GM21528 (cell line): ENCODE measurements around the gene FGD3.
"Not testable (repeated sequence)": the region's sequence is repeated elsewhere in the genome, so short reads cannot be mapped to it uniquely, and the experiment has no call there.

Experiments used
- ATAC-seq: cut with Tn5 transposase; IDR thresholded peaks from one replicate; pipeline ENCODE4 v1.9.1; 2021; ENCODE audit warnings: mild to moderate bottlenecking, moderate library complexity; ENCODE audit not compliant: unreplicated experiment, low FRiP score

FGD3 gene, protein sequence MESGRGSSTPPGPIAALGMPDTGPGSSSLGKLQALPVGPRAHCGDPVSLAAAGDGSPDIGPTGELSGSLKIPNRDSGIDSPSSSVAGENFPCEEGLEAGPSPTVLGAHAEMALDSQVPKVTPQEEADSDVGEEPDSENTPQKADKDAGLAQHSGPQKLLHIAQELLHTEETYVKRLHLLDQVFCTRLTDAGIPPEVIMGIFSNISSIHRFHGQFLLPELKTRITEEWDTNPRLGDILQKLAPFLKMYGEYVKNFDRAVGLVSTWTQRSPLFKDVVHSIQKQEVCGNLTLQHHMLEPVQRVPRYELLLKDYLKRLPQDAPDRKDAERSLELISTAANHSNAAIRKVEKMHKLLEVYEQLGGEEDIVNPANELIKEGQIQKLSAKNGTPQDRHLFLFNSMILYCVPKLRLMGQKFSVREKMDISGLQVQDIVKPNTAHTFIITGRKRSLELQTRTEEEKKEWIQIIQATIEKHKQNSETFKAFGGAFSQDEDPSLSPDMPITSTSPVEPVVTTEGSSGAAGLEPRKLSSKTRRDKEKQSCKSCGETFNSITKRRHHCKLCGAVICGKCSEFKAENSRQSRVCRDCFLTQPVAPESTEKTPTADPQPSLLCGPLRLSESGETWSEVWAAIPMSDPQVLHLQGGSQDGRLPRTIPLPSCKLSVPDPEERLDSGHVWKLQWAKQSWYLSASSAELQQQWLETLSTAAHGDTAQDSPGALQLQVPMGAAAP

GRCh38 chr9:92947268-92948037 lies at the start of gene FGD3:
Gene FGD3, plus strand, starts transcription at chr9:92947523. Its CDS starts 28,734 bp downstream, at chr9:92976257.
- no peak for ATAC-seq

DNA sequence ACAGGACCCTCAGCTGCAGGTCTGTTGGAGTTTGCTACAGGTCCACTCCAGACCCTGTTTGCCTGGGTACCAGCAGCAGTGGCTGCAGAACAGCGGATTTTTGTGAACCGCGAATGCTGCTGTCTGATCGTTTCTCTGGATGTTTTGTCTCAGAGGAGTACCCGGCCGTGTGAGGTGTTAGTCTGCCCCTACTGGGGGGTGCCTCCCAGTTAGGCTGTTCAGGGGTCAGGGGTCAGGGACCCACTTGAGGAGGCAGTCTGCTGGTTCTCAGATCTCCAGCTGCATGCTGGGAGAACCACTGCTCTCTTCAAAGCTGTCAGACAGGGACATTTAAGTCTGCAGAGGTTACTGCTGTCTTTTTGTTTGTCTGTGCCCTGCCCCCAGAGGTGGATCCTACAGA lies 42.2 kb upstream of the FGD3 start:
- ATAC-seq = not testable (repeated sequence)

- no peak for ATAC-seq
Observed at GRCh38 chr9:92911511-92912475, 35.5 kb upstream of the FGD3 start.

DNA sequence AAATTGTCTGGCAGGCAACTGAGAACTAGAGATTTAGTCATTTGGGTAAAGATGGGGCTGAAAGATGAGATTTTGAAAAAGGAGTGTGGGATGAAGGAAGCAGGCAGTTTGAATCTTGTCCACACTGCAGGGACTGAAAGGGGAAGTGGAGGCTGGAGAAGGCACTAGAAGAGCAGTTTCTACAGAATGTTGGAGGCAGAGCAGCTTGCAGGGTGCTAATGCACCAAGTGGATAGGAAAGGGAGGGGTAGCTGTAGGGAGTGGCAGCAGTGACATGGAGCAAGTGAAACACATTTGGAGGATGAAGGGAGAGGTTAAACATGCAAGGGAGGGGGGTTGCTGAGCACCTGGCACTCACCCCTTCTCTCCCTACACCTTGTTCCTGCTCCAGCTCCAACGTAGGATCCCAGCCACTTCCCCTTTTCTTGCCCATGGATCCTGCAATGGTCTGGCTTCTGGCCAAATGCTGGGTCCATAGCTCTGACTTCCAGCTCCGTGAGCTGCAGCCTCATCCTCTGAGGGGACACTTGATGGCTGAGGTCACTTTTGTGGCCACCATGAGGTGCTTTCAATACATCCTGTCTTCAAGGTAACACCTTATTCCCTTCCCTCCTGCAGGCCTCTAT lies 30.0 kb upstream of the FGD3 start:
- ATAC-seq = no peak

- ATAC-seq = no peak
Observed at GRCh38 chr9:92920437-92920836, 26.9 kb upstream of the FGD3 start.

GRCh38 chr9:92931606-92932005 lies 15.7 kb upstream of the FGD3 start:
- ATAC-seq = no peak

DNA sequence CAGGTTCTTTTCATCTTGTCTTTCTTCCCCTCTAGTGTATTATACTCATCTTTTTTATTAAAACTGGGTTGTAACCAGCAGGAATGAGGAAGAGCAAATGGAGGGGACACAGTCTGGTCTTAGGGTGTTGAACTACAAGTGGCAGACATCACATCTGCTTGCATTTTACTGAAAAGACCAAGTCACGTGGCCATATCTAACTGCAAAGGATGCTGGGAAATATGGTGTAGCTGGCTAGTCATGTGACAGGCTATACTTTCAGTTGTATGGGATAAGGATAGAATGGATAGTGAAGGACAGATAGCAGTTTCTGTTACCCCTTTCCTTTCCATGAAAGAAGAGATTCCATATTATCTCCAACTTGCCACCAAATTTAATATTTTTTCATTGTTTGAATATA lies 13.0 kb upstream of the FGD3 start:
- no peak for ATAC-seq

GRCh38 chr9:92938025-92938424 lies 9.3 kb upstream of the FGD3 start:
- no peak for ATAC-seq

DNA sequence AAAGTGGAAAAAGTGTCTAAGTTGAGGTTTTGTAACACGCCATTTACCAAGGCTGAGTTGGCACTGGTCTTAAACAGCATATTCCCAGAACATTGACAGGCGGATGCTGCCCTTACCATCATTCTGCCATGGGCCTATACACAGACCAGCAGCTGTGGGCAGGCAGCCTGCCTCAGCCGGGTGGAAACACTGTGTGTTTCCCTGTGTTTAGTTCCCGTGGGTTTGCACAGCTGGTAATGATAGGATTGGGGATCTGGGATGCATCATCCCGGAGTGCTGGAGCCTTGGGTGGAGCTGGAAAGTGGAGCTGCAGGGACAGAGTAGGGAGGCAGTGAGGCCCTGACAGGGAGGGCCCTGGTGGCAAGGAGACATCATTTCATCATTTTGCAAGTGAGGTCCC lies 5.5 kb upstream of the FGD3 start:
- ATAC-seq = no peak

DNA sequence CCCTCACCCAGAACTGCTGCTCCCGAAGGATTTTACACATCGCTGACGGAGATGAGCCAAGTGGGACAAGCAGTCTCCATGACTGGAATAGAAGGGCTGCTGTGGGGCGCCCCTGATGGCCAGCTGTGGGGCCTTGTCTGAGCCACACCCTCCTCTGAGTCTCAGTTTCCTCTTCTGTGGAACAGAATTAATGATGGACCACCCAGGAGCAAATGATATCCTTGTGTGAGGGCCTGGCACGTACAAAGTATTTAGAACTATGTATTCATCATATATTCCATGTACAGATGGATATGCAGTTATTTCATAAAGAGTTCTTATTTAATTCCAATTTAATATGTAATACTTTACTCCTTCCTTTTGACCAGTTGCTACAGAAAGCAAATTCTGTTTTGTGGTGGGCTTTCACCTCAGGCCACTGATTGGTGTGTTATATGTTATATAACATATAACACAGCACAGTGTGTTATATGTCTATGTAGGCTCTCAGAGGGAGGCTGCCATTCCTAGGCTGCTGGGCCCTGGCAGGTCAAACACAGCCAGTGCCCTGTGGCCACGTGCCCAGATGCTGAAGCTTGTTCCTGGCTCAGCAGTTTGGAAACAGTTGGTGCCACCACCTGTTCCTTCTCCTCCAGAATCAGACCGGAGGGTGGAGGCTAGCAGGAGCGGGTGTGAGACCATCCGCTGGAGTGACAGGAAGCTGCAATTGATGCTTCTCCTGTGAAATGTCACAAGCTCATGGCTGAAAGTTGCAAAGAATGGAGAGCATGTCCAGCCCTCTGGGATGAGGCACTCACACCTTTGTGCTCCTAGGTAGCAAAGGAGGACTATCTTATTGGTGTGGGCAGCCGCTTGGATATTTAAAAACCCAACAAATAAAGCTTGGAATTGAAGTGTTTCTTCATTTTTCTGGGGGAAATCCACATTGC lies 4.4 kb upstream of the FGD3 start:
- no peak for ATAC-seq

DNA sequence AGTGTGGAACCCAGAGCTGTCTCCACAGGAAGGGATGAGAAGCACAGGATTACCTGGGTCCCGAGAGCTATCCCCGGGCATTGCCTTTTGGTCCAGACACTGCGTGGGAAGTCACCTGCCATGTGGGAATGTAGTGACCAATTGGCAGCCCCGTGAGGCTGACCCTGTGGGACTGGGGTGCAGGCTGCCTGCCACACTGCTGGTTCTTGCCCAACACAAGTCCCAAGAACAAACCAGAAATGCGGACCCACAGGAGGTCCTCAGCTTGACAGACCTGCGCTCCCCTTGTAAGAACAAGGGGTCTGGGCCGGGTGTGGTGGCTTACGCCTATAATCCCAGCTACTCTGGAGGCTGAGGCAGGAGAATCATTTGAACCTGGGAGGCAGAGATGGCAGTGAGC lies 2.4 kb upstream of the FGD3 start:
- no peak for ATAC-seq

- no peak for ATAC-seq
Observed at GRCh38 chr9:92945796-92946195, 1.5 kb upstream of the FGD3 start.

DNA sequence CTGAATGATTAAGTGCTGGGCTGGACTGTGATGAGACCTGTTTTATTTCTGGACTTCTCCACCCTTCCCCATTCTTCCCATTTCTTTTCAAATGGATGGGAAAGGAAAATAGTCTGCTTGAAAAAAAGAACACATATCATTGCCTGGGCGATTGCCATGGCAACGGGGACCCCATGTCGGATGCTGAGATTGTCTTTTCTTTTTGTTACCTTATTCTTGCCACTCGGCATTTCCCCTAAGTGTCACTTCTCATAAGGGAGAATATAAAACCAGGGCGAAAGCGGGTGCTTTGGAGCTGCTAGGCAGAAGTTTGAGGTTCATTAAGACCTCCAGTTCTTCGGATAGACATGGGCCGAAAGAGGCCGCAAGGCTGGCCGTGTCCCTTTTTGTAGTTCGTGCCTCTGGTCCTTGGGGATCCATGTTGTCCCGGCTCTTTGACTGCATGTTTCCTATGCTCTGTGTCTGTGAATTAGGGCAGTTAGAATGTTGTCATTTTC lies 763 bp downstream of the FGD3 start:
- no peak for ATAC-seq

- ATAC-seq = no peak
Observed at GRCh38 chr9:92948632-92949031, 1.3 kb downstream of the FGD3 start.

GRCh38 chr9:92949266-92949982 lies 2.1 kb downstream of the FGD3 start:
- ATAC-seq = no peak

DNA sequence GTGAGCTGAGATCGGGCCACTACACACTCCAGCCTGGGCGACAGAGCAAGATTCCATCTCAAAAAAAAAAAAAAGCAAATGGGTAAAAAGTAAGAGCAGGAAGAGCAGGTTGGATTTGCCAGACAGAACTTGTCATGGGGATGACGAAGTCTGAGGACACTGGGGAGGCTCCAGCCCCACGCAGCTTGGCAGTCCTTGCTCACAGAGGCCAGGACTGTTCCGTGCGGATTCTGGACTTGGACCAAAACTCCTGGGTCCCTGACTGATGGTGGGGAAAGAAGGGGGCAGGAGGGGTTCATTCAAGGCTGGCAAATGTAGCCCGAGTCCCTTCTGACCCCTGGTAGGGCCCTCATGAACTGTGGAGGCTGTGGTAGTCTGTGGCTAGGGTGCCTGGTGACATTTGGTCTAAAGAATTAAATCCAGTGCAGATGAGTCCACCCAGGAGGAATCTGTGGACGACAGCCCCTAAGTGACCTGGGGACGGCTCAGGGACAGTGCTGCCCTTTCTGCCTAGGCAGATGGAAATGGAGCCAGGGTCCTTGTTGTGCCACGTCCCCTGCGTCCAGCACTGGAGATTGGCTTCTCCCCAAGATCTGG lies 3.1 kb downstream of the FGD3 start:
- no peak for ATAC-seq

DNA sequence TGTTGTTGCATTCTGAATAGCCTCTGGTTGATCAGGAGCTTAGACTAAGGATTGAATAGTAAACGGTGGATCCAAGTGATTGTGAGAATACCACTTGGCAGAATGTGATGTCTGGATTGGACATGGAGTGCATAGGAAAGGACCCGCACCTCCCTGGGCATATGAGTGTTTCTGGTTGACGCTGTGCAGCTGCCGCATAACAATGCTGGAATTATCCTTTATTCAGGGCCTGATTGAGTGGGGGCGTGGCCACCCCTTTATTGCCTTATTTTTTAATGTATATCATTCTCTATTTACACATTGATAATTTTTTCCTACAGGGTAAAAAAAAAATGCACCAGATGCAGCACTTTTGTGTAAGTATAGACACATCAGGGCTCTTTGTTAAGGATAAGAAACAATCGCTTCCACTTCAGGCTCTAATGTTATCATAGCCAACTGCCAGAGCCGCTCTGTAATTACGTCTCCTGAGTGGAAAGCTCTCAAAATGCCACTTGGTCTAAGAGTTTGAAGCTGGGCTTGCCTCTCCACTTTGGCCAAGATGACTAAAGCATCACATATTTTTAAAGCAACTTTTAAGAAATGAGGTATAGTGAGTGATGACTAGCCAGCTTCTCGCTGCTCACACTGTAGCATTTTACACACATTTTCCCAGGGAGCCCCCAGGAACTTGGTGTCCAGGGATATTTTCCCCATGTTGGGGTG lies 5.7 kb downstream of the FGD3 start:
- ATAC-seq = no peak
